Measurements from ENCODE around the gene HDAC4. TPM values are rescaled to one million over a fixed set of nuclear protein-coding genes. Genes with fewer than 3 reads are reported as not detected.

HDAC4 gene
- polyA plus RNA-seq, 2 of the 4 experiments (the other 2 are of a cell fraction), result 8.6 to 10.4 TPM

DNA sequence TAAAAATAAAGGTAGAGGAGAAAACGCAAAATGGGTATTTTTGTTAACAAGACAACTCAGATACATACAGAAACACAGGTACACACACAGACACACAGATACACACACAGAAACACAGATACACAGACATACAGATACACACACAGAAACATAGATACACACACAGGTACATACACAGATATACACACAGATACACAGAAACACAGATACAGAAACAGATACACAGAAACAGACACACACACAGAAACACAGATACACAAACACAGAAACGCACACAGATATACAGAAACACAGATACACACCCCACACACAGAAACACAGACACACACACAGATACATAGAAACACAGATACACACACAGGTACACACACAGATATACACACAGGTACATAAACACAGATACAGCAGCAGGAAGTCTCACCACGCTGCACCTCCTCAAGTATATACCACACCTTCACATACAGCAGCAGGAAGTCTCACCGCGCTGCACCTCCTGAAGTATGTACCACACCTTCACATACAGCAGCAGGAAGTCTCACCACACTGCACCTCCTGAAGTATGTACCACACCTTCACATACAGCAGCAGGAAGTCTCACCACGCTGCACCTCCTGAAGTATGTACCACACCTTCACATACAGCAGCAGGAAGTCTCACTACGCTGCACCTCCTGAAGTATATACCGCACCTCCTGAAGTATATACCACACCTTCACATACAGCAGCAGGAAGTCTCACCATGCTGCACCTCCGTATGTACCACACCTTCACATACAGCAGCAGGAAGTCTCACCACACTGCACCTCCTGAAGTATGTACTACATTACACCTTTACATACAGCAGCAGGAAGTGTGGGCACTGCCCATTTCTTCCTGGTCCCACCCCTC, 250.5 kb downstream of the HDAC4 start (continued):
- no peak for TF ChIP-seq TFCP2L1 (CRISPR knock-in tag; IDR thresholded peaks at IDR 0.05)
- TF ChIP-seq FOSL2 (IDR thresholded peaks at IDR 0.05), result no peak
- no peak for TF ChIP-seq FOSL2 (CRISPR knock-in tag; IDR thresholded peaks at IDR 0.05)
- TF ChIP-seq KDM5A (IDR thresholded peaks at IDR 0.05), result no peak
- no peak for TF ChIP-seq JUN (IDR thresholded peaks at IDR 0.05)

DNA sequence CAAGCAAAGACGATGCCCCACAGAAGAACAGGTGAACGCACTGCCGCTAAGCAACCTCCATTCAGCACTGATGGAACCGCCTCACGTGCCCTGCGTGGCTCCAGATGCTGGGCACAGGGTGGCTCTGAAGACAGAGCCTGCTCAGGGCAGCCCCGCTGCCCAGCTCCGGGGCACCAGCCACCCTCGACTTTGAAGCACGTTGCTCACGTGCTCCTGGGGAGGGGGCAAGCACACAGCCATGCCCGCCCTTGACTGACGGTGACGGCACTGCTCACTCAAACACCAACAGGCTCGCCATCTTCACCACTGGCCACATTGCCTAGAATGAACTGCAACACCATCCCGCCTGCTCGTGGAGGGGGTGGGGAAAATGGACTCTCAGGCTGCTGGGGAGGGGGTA, 251.3 kb downstream of the HDAC4 start:
- CTCF ChIA-PET, result interaction anchor here (0.8 kb wide), 1 partner anchor 21 kb away, joined by 3 read pairs; no protein-coding TSS in a partner anchor
- no peaks in the 10 kb centered on the region for H3K9me3 ChIP-seq

DNA sequence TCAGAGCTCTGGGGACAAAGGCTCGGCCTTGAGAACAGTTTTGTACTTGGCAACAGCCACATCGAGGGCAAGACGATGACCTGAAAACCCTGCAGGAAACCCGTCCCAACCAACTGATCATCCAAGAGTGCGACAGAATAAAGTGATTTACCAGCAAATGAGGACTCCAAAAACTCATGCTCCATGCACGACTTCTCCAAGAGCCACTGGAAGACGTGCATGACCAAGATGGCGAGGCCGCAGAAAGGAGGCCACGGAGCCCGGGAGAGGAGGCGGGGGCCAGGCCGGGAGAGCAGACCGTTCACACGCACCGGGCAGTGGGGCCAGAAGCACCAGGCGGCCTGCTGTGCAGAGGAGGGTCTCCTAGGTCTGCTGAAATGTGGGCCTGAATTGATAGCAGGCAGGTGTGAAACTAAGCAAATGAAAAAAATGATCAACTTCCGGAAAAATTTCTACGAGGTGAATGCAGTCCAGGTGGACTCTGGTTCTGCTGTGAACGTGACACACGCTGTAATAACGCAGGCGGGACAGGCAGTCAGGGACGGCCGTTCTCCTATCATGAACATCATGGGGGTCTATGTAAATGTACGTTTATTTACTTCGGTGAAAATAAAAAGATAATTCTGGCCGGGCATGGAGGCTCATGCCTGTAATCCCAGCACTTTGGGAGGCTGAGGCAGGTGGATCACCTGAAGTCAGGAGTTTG, 252.2 kb downstream of the HDAC4 start:
- H3K4me1 ChIP-seq, result no peaks in the 10 kb centered on the region
- 95% methylated on average over 28 of the region's 28 CpGs for WGBS (ENCODE audit: missing lambda C conversion rate)
- CTCF ChIA-PET, result no interaction called here
- H3K9me3 ChIP-seq, result no peaks in the 10 kb centered on the region
- H3K4me2 ChIP-seq, result no peak overlapping the region
- H3K4me3 ChIP-seq, result no peak overlapping the region
- DNase-seq (ENCODE audit: low read depth in 1 of 2, low spot score in 1 of 2) (no peak), FAIRE-seq (no peak), ATAC-seq (no peak)
- TF ChIP-seq HOXB13 (CRISPR knock-in tag; IDR thresholded peaks at IDR 0.05; ENCODE audit: low read depth) (no peak), CBX2 (IDR thresholded peaks at IDR 0.05; ENCODE audit: borderline replicate concordance, low read depth) (no peak), NFE2L2 (conservative IDR thresholded peaks at IDR 0.05; ENCODE audit: low read length) (no peak), EHF (CRISPR knock-in tag; IDR thresholded peaks at IDR 0.05) (no peak), KDM1A (IDR thresholded peaks at IDR 0.05; ENCODE audit: low read depth) (no peak), RFX5 (IDR thresholded peaks at IDR 0.05) (no peak), HEYL (CRISPR knock-in tag; IDR thresholded peaks at IDR 0.05) (no peak), FOXS1 (CRISPR knock-in tag; IDR thresholded peaks at IDR 0.05) (no peak), POLR2AphosphoS2 (conservative IDR thresholded peaks at IDR 0.05; ENCODE audit: low read length) (no peak), SMC3 (IDR thresholded peaks at IDR 0.05) (no peak), POLR2A (IDR thresholded peaks at IDR 0.05; ENCODE audit: low read length) (no peak), JUN (IDR thresholded peaks at IDR 0.05) (no peak), NR3C1 (IDR thresholded peaks at IDR 0.05) (no peak), CEBPB (IDR thresholded peaks at IDR 0.05) (no peak)
- TF ChIP-seq, protein P1, sequence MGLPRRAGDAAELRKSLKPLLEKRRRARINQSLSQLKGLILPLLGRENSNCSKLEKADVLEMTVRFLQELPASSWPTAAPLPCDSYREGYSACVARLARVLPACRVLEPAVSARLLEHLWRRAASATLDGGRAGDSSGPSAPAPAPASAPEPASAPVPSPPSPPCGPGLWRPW (IDR thresholded peaks at IDR 0.05), result no peak
- TF ChIP-seq, protein P2, sequence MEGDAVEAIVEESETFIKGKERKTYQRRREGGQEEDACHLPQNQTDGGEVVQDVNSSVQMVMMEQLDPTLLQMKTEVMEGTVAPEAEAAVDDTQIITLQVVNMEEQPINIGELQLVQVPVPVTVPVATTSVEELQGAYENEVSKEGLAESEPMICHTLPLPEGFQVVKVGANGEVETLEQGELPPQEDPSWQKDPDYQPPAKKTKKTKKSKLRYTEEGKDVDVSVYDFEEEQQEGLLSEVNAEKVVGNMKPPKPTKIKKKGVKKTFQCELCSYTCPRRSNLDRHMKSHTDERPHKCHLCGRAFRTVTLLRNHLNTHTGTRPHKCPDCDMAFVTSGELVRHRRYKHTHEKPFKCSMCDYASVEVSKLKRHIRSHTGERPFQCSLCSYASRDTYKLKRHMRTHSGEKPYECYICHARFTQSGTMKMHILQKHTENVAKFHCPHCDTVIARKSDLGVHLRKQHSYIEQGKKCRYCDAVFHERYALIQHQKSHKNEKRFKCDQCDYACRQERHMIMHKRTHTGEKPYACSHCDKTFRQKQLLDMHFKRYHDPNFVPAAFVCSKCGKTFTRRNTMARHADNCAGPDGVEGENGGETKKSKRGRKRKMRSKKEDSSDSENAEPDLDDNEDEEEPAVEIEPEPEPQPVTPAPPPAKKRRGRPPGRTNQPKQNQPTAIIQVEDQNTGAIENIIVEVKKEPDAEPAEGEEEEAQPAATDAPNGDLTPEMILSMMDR (IDR thresholded peaks at IDR 0.05), result no peak
- no peak overlapping the region for H3K27ac ChIP-seq
- POLR2A ChIA-PET, result no interaction called here

More for the DNA sequence above, 251.3 kb downstream of the HDAC4 start:
- DNase-seq (ENCODE audit: low read depth in 1 of 2, low spot score in 1 of 2) (no peak), ATAC-seq (no peak), FAIRE-seq (no peak)
- 81% methylated on average over 10 of the region's 17 CpGs for WGBS (ENCODE audit: missing lambda C conversion rate)
- no peaks in the 10 kb centered on the region for H3K4me1 ChIP-seq
- POLR2A ChIA-PET, result no interaction called here
- H3K27ac ChIP-seq, result no peak overlapping the region
- no peak overlapping the region for H3K4me2 ChIP-seq
- H3K4me3 ChIP-seq, result no peak overlapping the region
- TF ChIP-seq ATOH8 (CRISPR knock-in tag; IDR thresholded peaks at IDR 0.05; ENCODE audit: low read depth) (no peak), BHLHE40 (IDR thresholded peaks at IDR 0.05; ENCODE audit: low read depth, low read length) (no peak), MAZ (IDR thresholded peaks at IDR 0.05; ENCODE audit: borderline replicate concordance, low read depth, low read length) (no peak), ZC3H11A (IDR thresholded peaks at IDR 0.05) (no peak), NR3C1 (IDR thresholded peaks at IDR 0.05) (no peak), ESRRA (IDR thresholded peaks at IDR 0.05; ENCODE audit: borderline replicate concordance, low read length) (no peak), ZNF302 (CRISPR knock-in tag; IDR thresholded peaks at IDR 0.05) (no peak), SMC3 (IDR thresholded peaks at IDR 0.05) (no peak)
- TF ChIP-seq, protein P3, sequence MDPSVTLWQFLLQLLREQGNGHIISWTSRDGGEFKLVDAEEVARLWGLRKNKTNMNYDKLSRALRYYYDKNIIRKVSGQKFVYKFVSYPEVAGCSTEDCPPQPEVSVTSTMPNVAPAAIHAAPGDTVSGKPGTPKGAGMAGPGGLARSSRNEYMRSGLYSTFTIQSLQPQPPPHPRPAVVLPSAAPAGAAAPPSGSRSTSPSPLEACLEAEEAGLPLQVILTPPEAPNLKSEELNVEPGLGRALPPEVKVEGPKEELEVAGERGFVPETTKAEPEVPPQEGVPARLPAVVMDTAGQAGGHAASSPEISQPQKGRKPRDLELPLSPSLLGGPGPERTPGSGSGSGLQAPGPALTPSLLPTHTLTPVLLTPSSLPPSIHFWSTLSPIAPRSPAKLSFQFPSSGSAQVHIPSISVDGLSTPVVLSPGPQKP (IDR thresholded peaks at IDR 0.05; ENCODE audit: low read depth, low read length), result no peak
- TF ChIP-seq, protein P4, sequence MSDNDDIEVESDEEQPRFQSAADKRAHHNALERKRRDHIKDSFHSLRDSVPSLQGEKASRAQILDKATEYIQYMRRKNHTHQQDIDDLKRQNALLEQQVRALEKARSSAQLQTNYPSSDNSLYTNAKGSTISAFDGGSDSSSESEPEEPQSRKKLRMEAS (IDR thresholded peaks at IDR 0.05), result no peak
- TF ChIP-seq, protein P2 (IDR thresholded peaks at IDR 0.05), result no peak

Data from A549 (cell line).